Body of pancreas (tissue), 4 donors: Measurements from ENCODE around the gene C11orf91. TPM values are rescaled to one million over a fixed set of nuclear protein-coding genes. Genes with fewer than 3 reads are reported as not detected.
A peak's percentile ranks its signal among the peaks of the same experiment; 100 is the strongest.

Source experiments
- ATAC-seq: fragments of 150-250 bp; one replicate; pipeline ENCODE4 v1.9.1; 2016
- DNase-seq, 4 donors: peaks; one replicate each; pipeline ENCODE4 v3.0.0-alpha.2; 2019
- H3K27ac ChIP-seq, 4 donors: fragments of 200-600 bp; sonication (generic); 1 replicate in 3 of 4; 2 replicates in 1 of 4; pipeline versions ENCODE4 v1.5.1 to v1.6.1; 2016 to 2019; ENCODE audit warnings: mild to moderate bottlenecking in 1 of 4, mixed read lengths in 1 of 4, moderate library complexity in 1 of 4
- H3K27me3 ChIP-seq, 2 donors: fragments of 200-600 bp; sonication (generic); one replicate each; pipeline ENCODE4 v1.6.0; 2016; ENCODE audit warnings: mild to moderate bottlenecking in 1 of 2
- H3K36me3 ChIP-seq, 2 donors: fragments of 200-600 bp; sonication (generic); replicated peaks in 1 of 2; 2 replicates each; pipeline ENCODE4 v1.5.1; 2016; ENCODE audit warnings: low read depth in 2 of 2; ENCODE audit not compliant: insufficient read depth in 1 of 2
- H3K4me1 ChIP-seq: fragments of 200-600 bp; sonication (generic); one replicate; pipeline ENCODE4 v1.6.0; 2016
- H3K4me3 ChIP-seq, 2 donors: fragments of 200-600 bp; sonication (generic); 1 replicate in 1 of 2; 2 replicates in 1 of 2; pipeline ENCODE4 v1.5.1; 2016 to 2019
- H3K9me3 ChIP-seq, 3 donors: fragments of 200-600 bp; sonication (generic); 1 replicate in 2 of 3; 2 replicates in 1 of 3; pipeline ENCODE4 v1.5.1; 2016
- CTCF ChIP-seq, 7 experiments: fragments of 450-650 bp in 4 of 7; fragments of 200-600 bp in 3 of 7; sonication (generic) in 3 of 7; IDR thresholded peaks; one replicate each; pipeline ENCODE4 v1.5.1; 2016 to 2019; ENCODE audit warnings: antibody characterized with exemption in 7 of 7
- POLR2A ChIP-seq, 3 donors: fragments of 450-650 bp; IDR thresholded peaks; one replicate each; pipeline ENCODE4 v1.6.1; 2016; ENCODE audit warnings: antibody characterized with exemption in 3 of 3, mild to moderate bottlenecking in 2 of 3
- WGBS, 2 donors: methylation state at CpG; one replicate each; pipeline ENCODE4 v1.1.5; 2017; 5-methylcytosine and 5-hydroxymethylcytosine counted together
- intact Hi-C: fragments of 100-400 bp; cut with DNase I; formaldehyde crosslinking; loops from one replicate; pipeline ENCODE4 v1.15.1; 2023
- total RNA-seq, 2 donors: library from RNA; depleted of rRNA; stranded (reverse); fragments of >200 nt; gene quantifications; one replicate each; pipeline ENCODE4 v1.1.0, GENCODE V29; 2016

C11orf91 gene
- not detected for total RNA-seq

DNA sequence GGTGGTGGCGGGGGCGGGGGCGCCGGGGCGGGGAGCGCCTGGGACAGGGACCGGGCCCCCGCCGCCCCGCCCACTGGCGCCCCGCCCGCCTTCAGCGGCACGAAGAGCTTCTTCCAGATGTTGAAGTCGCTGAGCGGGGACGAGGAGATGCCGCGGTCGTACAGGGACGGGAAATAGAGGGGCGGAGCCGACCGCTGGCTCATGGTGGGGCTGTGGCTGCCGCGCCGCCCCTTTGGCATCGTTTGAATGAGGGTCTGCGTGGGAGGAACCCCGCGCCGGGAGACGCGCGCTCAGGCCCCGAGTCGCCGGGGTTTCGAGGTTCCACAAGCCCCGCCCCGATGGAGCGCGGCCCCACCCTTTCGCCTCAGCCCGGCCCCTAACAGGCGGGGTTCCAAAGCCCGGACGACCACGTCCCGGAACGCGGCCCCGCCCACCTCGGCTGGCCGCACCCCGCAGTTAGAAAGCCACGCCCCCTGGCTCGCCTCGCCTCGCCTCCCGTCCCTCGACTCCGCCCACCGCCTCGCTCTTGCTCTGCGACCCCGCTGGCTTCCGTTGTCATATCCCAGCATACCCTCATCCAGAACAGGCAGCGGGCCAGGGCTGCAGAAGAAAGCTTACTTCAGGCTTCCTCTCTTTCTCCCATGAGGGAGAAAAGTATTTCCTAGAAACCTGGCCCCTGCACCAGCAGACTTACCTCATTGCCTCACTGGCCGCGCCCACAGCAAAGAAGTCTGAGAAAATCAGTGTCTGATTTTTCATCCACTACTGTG is at the start of gene C11orf91:
C11orf91 (minus strand) TSS at position 325 of the 770 bp plus-strand sequence; CDS start at position 239, 86 bp downstream.
- Histone ChIP-seq H3K4me1 (peaks cover 77% of the 10 kb centered on the region), H3K27ac (peak within 1 kb of the TSS; percentile 78 to 88 (median 81)), H3K36me3 (no peaks in the 10 kb centered on the region), H3K27me3 (no peaks in the 10 kb centered on the region), H3K9me3 (no peaks in the 10 kb centered on the region), H3K4me3 (peak within 1 kb of the TSS in 1 of 2 donors; percentile 40)
- intact Hi-C loops, result no loop called here
- ATAC-seq, result peak; percentile 87
- TF ChIP-seq CTCF (IDR thresholded peaks at IDR 0.05) (no peak), POLR2A (IDR thresholded peaks at IDR 0.05) (peak in 2 of 3 donors; percentile 73 to 74)
- peak; percentile 96 to 98 (median 96) for DNase-seq
- 1 to 4% methylated on average over 9 to 59 of the region's 72 CpGs for WGBS, 2 donors

DNA sequence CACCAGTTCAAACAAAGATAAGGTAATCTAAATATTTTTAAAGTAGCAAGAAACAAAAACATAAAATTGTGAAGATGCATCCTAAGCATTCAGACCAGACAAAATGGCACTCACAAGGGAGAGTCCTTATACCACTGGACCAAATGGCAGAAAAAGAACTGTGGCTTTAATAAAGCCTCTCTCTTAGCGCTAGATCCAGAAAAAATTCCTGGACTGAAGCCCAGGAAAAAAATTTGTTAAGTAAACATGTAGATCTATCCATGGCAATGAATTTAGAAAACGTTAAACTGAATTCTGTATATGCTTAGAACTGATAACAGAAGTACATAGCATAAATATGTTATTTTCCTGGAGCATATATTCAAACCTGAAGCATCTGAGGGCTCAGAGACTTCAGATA is 47.4 kb upstream of the C11orf91 start:
- WGBS, 2 donors, result 6% methylated on average over 2 of the region's 2 CpGs
- H3K4me3 ChIP-seq, result no peak overlapping the region
- ATAC-seq (no peak), DNase-seq (no peak)
- peaks cover 2 to 17% of the 10 kb centered on the region in 2 donors for H3K36me3 ChIP-seq
- H3K9me3 ChIP-seq, result no peaks in the 10 kb centered on the region
- no peak overlapping the region for H3K27ac ChIP-seq
- intact Hi-C loops, result no loop called here
- no peak for TF ChIP-seq CTCF (IDR thresholded peaks at IDR 0.05)
- TF ChIP-seq POLR2A (IDR thresholded peaks at IDR 0.05), result no peak
- peaks cover 10% of the 10 kb centered on the region for H3K4me1 ChIP-seq
- no peaks in the 10 kb centered on the region for H3K27me3 ChIP-seq

DNA sequence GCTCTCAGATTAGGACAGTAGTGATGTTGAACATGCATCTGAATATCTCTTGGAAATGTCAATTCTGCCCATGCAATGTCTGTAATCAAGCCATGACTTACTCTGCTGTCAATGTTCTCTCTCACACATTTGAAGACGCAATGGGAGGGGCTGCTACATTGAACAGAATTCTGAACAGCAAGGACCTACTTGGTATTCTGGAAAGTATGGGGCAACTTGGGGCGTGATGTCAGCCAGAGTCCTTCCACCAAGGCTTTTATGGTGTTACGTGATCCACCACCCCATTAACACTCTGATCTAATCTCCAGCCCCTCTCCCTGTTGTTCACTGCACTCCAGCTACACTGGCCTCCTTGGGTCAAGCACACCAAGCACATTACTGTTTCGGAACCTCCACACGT is 42.7 kb upstream of the C11orf91 start:
- intact Hi-C loops, result no loop called here
- Histone ChIP-seq H3K27ac (no peak overlapping the region), H3K4me1 (peaks cover 9% of the 10 kb centered on the region), H3K4me3 (no peak overlapping the region), H3K27me3 (no peaks in the 10 kb centered on the region), H3K36me3 (peaks cover 0 to 7% of the 10 kb centered on the region in 2 donors), H3K9me3 (no peaks in the 10 kb centered on the region)
- 93 to 97% methylated on average over 5 of the region's 5 CpGs for WGBS, 2 donors
- ATAC-seq (no peak), DNase-seq (no peak)
- no peak for TF ChIP-seq CTCF (IDR thresholded peaks at IDR 0.05)
- no peak for TF ChIP-seq POLR2A (IDR thresholded peaks at IDR 0.05)

GRCh38 chr11:33742249-33742851 is 41.7 kb upstream of the C11orf91 start:
- DNase-seq, result no peak
- H3K4me3 ChIP-seq, result no peak overlapping the region
- H3K27ac ChIP-seq, result no peak overlapping the region
- H3K36me3 ChIP-seq, result peaks cover 0 to 7% of the 10 kb centered on the region in 2 donors
- TF ChIP-seq CTCF (IDR thresholded peaks at IDR 0.05) (peak in 6 of 7 experiments; percentile 39 to 62 (median 50)), POLR2A (IDR thresholded peaks at IDR 0.05) (no peak)
- peaks cover 4% of the 10 kb centered on the region for H3K4me1 ChIP-seq
- intact Hi-C loops, result no loop called here
- 61 to 74% methylated on average over 3 of the region's 3 CpGs for WGBS, 2 donors
- peak; percentile 47 for ATAC-seq
- no peaks in the 10 kb centered on the region for H3K9me3 ChIP-seq
- no peaks in the 10 kb centered on the region for H3K27me3 ChIP-seq
